ENCODE measurements around the gene FZD4.
"Not testable (repeated sequence)": the region's sequence is repeated elsewhere in the genome, so short reads cannot be mapped to it uniquely, and the experiment has no call there.

FZD4 gene

GRCh38 chr11:86916330-86916729 lies 38.9 kb downstream of the FZD4 start:
- Histone ChIP-seq H3K4me3 (ENCODE audit: low read length) (no peak overlapping the region), H3K27me3 (ENCODE audit: insufficient read depth, low read length) (no peaks in the 10 kb centered on the region)

GRCh38 chr11:86915850-86916249 lies 39.3 kb downstream of the FZD4 start:
- not testable (repeated sequence) for H3K27me3 ChIP-seq (ENCODE audit: insufficient read depth, low read length); H3K4me3 ChIP-seq (ENCODE audit: low read length); H3K36me3 ChIP-seq (ENCODE audit: insufficient read depth, low read depth, low read length); H3K9me3 ChIP-seq (ENCODE audit: insufficient read depth, low read depth, low read length); H3K27ac ChIP-seq (ENCODE audit: low read length); H3K9ac ChIP-seq (ENCODE audit: low read depth, low read length); H3K4me1 ChIP-seq (ENCODE audit: insufficient read depth, low read length)

More at GRCh38 chr11:86916330-86916729, 38.9 kb downstream of the FZD4 start:
- Histone ChIP-seq H3K4me1 (ENCODE audit: insufficient read depth, low read length) (no peaks in the 10 kb centered on the region), H3K9me3 (ENCODE audit: insufficient read depth, low read depth, low read length) (no peaks in the 10 kb centered on the region), H3K36me3 (ENCODE audit: insufficient read depth, low read depth, low read length) (no peaks in the 10 kb centered on the region), H3K9ac (ENCODE audit: low read depth, low read length) (no peak overlapping the region), H3K27ac (ENCODE audit: low read length) (no peak overlapping the region)

- Histone ChIP-seq H3K27me3 (ENCODE audit: insufficient read depth, low read length) (no peaks in the 10 kb centered on the region), H3K9me3 (ENCODE audit: insufficient read depth, low read depth, low read length) (no peaks in the 10 kb centered on the region), H3K4me1 (ENCODE audit: insufficient read depth, low read length) (no peaks in the 10 kb centered on the region), H3K36me3 (ENCODE audit: insufficient read depth, low read depth, low read length) (no peaks in the 10 kb centered on the region), H3K9ac (ENCODE audit: low read depth, low read length) (no peak overlapping the region), H3K4me3 (ENCODE audit: low read length) (no peak overlapping the region), H3K27ac (ENCODE audit: low read length) (no peak overlapping the region)
Measured at GRCh38 chr11:86914865-86915519, 40.2 kb downstream of the FZD4 start.

GRCh38 chr11:86912238-86912637 lies 43.0 kb downstream of the FZD4 start:
- H3K4me1 ChIP-seq (ENCODE audit: insufficient read depth, low read length), result no peaks in the 10 kb centered on the region
- no peak overlapping the region for H3K4me3 ChIP-seq (ENCODE audit: low read length)
- no peaks in the 10 kb centered on the region for H3K27me3 ChIP-seq (ENCODE audit: insufficient read depth, low read length)
- no peaks in the 10 kb centered on the region for H3K9me3 ChIP-seq (ENCODE audit: insufficient read depth, low read depth, low read length)
- no peaks in the 10 kb centered on the region for H3K36me3 ChIP-seq (ENCODE audit: insufficient read depth, low read depth, low read length)
- H3K9ac ChIP-seq (ENCODE audit: low read depth, low read length), result no peak overlapping the region
- H3K27ac ChIP-seq (ENCODE audit: low read length), result no peak overlapping the region

GRCh38 chr11:86910592-86910991 lies 44.6 kb downstream of the FZD4 start:
- no peak overlapping the region for H3K27ac ChIP-seq (ENCODE audit: low read length)
- no peak overlapping the region for H3K4me3 ChIP-seq (ENCODE audit: low read length)
- no peaks in the 10 kb centered on the region for H3K9me3 ChIP-seq (ENCODE audit: insufficient read depth, low read depth, low read length)
- H3K27me3 ChIP-seq (ENCODE audit: insufficient read depth, low read length), result no peaks in the 10 kb centered on the region
- no peaks in the 10 kb centered on the region for H3K4me1 ChIP-seq (ENCODE audit: insufficient read depth, low read length)
- no peaks in the 10 kb centered on the region for H3K36me3 ChIP-seq (ENCODE audit: insufficient read depth, low read depth, low read length)
- H3K9ac ChIP-seq (ENCODE audit: low read depth, low read length), result no peak overlapping the region

- Histone ChIP-seq H3K27ac (ENCODE audit: low read length) (no peak overlapping the region), H3K9ac (ENCODE audit: low read depth, low read length) (no peak overlapping the region), H3K9me3 (ENCODE audit: insufficient read depth, low read depth, low read length) (no peaks in the 10 kb centered on the region), H3K4me3 (ENCODE audit: low read length) (no peak overlapping the region), H3K4me1 (ENCODE audit: insufficient read depth, low read length) (no peaks in the 10 kb centered on the region), H3K27me3 (ENCODE audit: insufficient read depth, low read length) (no peaks in the 10 kb centered on the region), H3K36me3 (ENCODE audit: insufficient read depth, low read depth, low read length) (no peaks in the 10 kb centered on the region)
Measured at GRCh38 chr11:86906198-86906597, 49.0 kb downstream of the FZD4 start.

- Histone ChIP-seq H3K4me3 (ENCODE audit: low read length) (no peak overlapping the region), H3K9ac (ENCODE audit: low read depth, low read length) (no peak overlapping the region), H3K9me3 (ENCODE audit: insufficient read depth, low read depth, low read length) (no peaks in the 10 kb centered on the region), H3K4me1 (ENCODE audit: insufficient read depth, low read length) (no peaks in the 10 kb centered on the region), H3K27ac (ENCODE audit: low read length) (no peak overlapping the region), H3K27me3 (ENCODE audit: insufficient read depth, low read length) (no peaks in the 10 kb centered on the region), H3K36me3 (ENCODE audit: insufficient read depth, low read depth, low read length) (no peaks in the 10 kb centered on the region)
Measured at GRCh38 chr11:86905252-86905651, 49.9 kb downstream of the FZD4 start.

- no peak overlapping the region for H3K4me3 ChIP-seq (ENCODE audit: low read length)
- no peaks in the 10 kb centered on the region for H3K9me3 ChIP-seq (ENCODE audit: insufficient read depth, low read depth, low read length)
- H3K9ac ChIP-seq (ENCODE audit: low read depth, low read length), result no peak overlapping the region
- no peaks in the 10 kb centered on the region for H3K36me3 ChIP-seq (ENCODE audit: insufficient read depth, low read depth, low read length)
- no peaks in the 10 kb centered on the region for H3K27me3 ChIP-seq (ENCODE audit: insufficient read depth, low read length)
- no peak overlapping the region for H3K27ac ChIP-seq (ENCODE audit: low read length)
- no peaks in the 10 kb centered on the region for H3K4me1 ChIP-seq (ENCODE audit: insufficient read depth, low read length)
Measured at GRCh38 chr11:86904001-86904400, 51.2 kb downstream of the FZD4 start.

- H3K27ac ChIP-seq (ENCODE audit: low read length), result no peak overlapping the region
- no peaks in the 10 kb centered on the region for H3K4me1 ChIP-seq (ENCODE audit: insufficient read depth, low read length)
- no peaks in the 10 kb centered on the region for H3K27me3 ChIP-seq (ENCODE audit: insufficient read depth, low read length)
- H3K36me3 ChIP-seq (ENCODE audit: insufficient read depth, low read depth, low read length), result no peaks in the 10 kb centered on the region
- no peak overlapping the region for H3K9ac ChIP-seq (ENCODE audit: low read depth, low read length)
- H3K4me3 ChIP-seq (ENCODE audit: low read length), result no peak overlapping the region
- no peaks in the 10 kb centered on the region for H3K9me3 ChIP-seq (ENCODE audit: insufficient read depth, low read depth, low read length)
Measured at GRCh38 chr11:86902345-86902744, 52.9 kb downstream of the FZD4 start.

- Histone ChIP-seq H3K36me3 (ENCODE audit: insufficient read depth, low read depth, low read length) (no peaks in the 10 kb centered on the region), H3K27me3 (ENCODE audit: insufficient read depth, low read length) (no peaks in the 10 kb centered on the region), H3K9ac (ENCODE audit: low read depth, low read length) (no peak overlapping the region), H3K27ac (ENCODE audit: low read length) (no peak overlapping the region), H3K4me1 (ENCODE audit: insufficient read depth, low read length) (no peaks in the 10 kb centered on the region), H3K4me3 (ENCODE audit: low read length) (no peak overlapping the region), H3K9me3 (ENCODE audit: insufficient read depth, low read depth, low read length) (no peaks in the 10 kb centered on the region)
Measured at GRCh38 chr11:86901599-86901998, 53.6 kb downstream of the FZD4 start.

GRCh38 chr11:86900162-86900561 lies 55.0 kb downstream of the FZD4 start:
- Histone ChIP-seq H3K4me3 (ENCODE audit: low read length) (no peak overlapping the region), H3K9ac (ENCODE audit: low read depth, low read length) (no peak overlapping the region), H3K4me1 (ENCODE audit: insufficient read depth, low read length) (no peaks in the 10 kb centered on the region), H3K36me3 (ENCODE audit: insufficient read depth, low read depth, low read length) (no peaks in the 10 kb centered on the region), H3K27ac (ENCODE audit: low read length) (no peak overlapping the region), H3K9me3 (ENCODE audit: insufficient read depth, low read depth, low read length) (no peaks in the 10 kb centered on the region), H3K27me3 (ENCODE audit: insufficient read depth, low read length) (no peaks in the 10 kb centered on the region)

GRCh38 chr11:86898689-86899088 lies 56.5 kb downstream of the FZD4 start:
- Histone ChIP-seq H3K4me3 (ENCODE audit: low read length) (no peak overlapping the region), H3K9ac (ENCODE audit: low read depth, low read length) (no peak overlapping the region), H3K27ac (ENCODE audit: low read length) (no peak overlapping the region), H3K4me1 (ENCODE audit: insufficient read depth, low read length) (no peaks in the 10 kb centered on the region), H3K36me3 (ENCODE audit: insufficient read depth, low read depth, low read length) (no peaks in the 10 kb centered on the region), H3K9me3 (ENCODE audit: insufficient read depth, low read depth, low read length) (no peaks in the 10 kb centered on the region), H3K27me3 (ENCODE audit: insufficient read depth, low read length) (no peaks in the 10 kb centered on the region)
